Omental fat pad (tissue), 4 donors: Measurements from ENCODE around the gene CDKN2AIPNL. TPM values are rescaled to one million over a fixed set of nuclear protein-coding genes. Genes with fewer than 3 reads are reported as not detected.
"Not testable (repeated sequence)": the region's sequence is repeated elsewhere in the genome, so short reads cannot be mapped to it uniquely, and the experiment has no call there.

ENCODE experiments used
- ATAC-seq: fragments of 150-250 bp; one replicate; pipeline ENCODE4 v1.9.1; 2016; ENCODE audit warnings: mild to moderate bottlenecking, moderate library complexity; ENCODE audit not compliant: low FRiP score
- DNase-seq: peaks from one replicate; pipeline ENCODE4 v3.0.0-alpha.2; 2019; ENCODE audit warnings: low spot score
- CTCF ChIP-seq, 3 donors: fragments of 450-650 bp; IDR thresholded peaks; one replicate each; pipeline ENCODE4 v1.5.1; 2016 to 2017; ENCODE audit warnings: antibody characterized with exemption in 3 of 3, mild to moderate bottlenecking in 3 of 3, moderate library complexity in 2 of 3
- total RNA-seq, 4 donors: library from RNA; depleted of rRNA; stranded (reverse); fragments of >200 nt; gene quantifications; one replicate each; pipeline ENCODE4 v1.1.0, GENCODE V29; 2016

Gene CDKN2AIPNL
- total RNA-seq, 4 donors from 2014 or later: 10.2 to 20.4 (median 17.7) TPM

DNA sequence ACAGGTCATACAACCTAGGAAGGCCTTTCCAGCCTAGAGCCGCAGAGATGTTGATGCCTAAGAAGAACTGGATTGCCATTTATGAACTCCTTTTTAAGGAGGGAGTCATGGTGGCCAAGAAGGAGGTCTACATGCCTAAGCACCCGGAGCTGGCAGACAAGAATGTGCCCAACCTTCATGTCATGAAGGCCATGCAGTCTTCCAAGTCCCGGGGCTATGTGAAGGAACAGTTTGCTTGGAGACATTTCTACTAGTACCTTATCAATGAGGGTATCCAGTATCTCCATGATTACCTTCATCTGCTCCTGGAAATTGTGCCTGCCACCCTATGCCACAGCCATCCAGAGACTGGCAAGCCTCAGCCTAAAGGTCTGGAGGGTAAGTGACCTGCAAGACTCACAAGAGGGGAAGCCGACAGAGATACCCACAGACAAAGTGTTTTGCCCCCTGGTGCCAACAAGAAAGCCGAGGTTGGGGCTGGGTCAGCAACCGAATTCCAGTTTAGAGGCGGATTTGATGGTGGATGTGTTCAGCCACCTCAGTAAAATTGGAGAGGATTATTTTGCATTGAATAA is 11.2 kb upstream of the CDKN2AIPNL start:
- no peak for DNase-seq
- TF ChIP-seq CTCF (IDR thresholded peaks at IDR 0.05): no peak
- no peak for ATAC-seq

GRCh38 chr5:134421038-134421437 is 9.4 kb upstream of the CDKN2AIPNL start:
- not testable (repeated sequence) for ATAC-seq, DNase-seq

DNA sequence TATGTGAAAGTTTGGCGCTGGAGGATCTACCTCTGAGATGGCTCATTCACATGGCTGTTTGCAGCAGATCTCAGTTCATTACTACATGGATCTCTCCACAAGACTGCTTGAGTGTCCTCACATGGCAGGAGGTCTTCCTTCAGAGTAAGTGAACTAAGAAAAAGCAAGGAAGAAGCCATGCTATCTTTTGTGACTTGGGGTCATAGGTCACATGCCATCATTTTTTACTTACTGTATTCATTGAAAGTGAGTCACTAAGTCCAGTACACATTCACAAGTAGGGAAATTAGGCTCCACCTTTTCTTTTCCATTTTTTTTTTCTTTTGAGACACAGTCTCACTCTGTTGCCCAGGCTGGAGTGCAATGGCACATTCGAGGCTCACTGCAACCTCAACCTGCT is 8.7 kb upstream of the CDKN2AIPNL start:
- no peak for TF ChIP-seq CTCF (IDR thresholded peaks at IDR 0.05)
- DNase-seq: no peak
- no peak for ATAC-seq

DNA sequence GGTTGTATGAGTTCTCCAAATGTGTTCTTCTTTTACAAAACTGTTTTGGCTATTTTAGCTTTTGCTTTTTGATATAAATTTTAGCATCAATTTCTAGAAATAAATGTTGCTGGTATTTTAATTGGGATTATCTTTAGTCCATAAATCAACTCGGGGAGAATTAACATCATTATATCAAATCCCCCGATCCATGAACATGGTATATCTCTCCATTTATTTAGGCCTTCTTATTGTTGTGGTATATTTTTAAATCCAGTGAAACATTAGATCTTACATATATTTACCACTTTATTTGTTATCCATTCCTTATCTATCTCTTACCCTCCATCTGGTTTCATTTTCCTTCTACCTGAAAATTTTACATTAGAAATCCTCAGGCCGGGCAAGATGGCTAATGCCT is 7.3 kb upstream of the CDKN2AIPNL start:
- DNase-seq (no peak), ATAC-seq (no peak)
- no peak for TF ChIP-seq CTCF (IDR thresholded peaks at IDR 0.05)

DNA sequence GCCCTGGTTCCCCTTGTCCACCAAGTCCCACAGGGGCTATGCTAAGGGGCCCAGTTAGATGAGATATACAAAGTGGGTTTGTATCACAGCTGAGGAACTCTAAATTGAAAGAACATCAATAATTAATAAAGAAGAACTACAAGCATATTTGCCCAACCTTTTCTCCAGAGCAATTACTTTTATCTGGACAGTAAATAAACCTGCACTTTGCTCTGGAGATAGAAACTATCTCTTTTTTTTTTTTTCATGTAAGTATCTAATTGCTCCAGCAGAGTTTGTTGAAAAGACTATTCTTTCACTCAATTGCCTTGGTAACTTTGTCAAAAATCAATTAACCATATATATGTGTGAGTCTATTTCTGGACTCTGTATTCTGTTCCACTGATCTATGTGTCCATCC is 6.0 kb upstream of the CDKN2AIPNL start:
- TF ChIP-seq CTCF (IDR thresholded peaks at IDR 0.05): no peak
- ATAC-seq (no peak), DNase-seq (no peak)

- DNase-seq: no peak
- no peak for ATAC-seq
- no peak for TF ChIP-seq CTCF (IDR thresholded peaks at IDR 0.05)
Observed at GRCh38 chr5:134413046-134413445, 1.4 kb upstream of the CDKN2AIPNL start.

DNA sequence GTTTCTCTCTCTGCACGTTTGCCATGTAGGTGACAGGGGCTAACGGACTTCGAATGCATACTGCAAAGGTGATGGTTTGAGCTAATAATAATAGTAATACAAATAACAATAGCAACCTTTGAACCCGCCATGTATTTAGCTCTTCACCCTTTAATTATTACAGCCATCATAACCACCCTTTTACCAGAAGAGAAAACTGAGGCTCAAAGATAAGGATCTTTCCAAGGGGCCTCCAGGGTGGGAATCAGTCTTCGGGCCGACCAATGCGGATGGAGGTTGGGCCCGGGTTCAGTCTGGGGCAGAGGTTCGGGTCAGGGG is 494 bp downstream of the CDKN2AIPNL start:
- ATAC-seq (no peak), DNase-seq (no peak)
- TF ChIP-seq CTCF (IDR thresholded peaks at IDR 0.05): no peak

DNA sequence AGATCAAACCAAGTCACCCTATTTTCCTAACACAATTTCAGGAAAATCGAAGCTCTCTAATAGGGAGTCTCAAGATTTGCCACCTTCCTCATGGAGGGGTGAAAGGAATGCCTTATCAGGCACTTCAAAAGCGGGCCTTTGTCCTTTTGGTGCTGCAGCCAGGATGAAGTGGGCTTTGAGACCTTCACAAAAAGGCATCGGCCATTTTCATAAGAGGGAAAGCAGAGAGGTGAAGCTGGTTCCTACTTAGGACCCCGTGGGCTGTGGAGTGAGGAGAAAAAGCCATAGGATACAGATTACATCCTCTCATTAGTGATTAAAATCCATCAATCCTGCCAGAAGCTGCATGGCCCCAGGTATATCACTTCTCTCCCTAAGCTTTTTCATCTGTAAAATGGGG is 859 bp downstream of the CDKN2AIPNL start:
- ATAC-seq: no peak
- no peak for TF ChIP-seq CTCF (IDR thresholded peaks at IDR 0.05)
- no peak for DNase-seq
